ENCODE measurements around the gene SOX14.

Gene SOX14

GRCh38 chr3:137768361-137769321 lies 4.5 kb downstream of the SOX14 start:
- DNase-seq (ENCODE audit: low read depth, low spot score) = no peak

GRCh38 chr3:137769322-137770065 lies 5.4 kb downstream of the SOX14 start:
- no peak for DNase-seq (ENCODE audit: low read depth, low spot score)

GRCh38 chr3:137770066-137770834 lies 6.1 kb downstream of the SOX14 start:
- DNase-seq (ENCODE audit: low read depth, low spot score) = no peak

GRCh38 chr3:137770835-137771399 lies 6.8 kb downstream of the SOX14 start:
- DNase-seq (ENCODE audit: low read depth, low spot score) = no peak

- no peak for DNase-seq (ENCODE audit: low read depth, low spot score)
Observed at GRCh38 chr3:137771401-137772213, 7.5 kb downstream of the SOX14 start.

- no peak for DNase-seq (ENCODE audit: low read depth, low spot score)
Observed at GRCh38 chr3:137772214-137772955, 8.3 kb downstream of the SOX14 start.

GRCh38 chr3:137778941-137779340 lies 14.8 kb downstream of the SOX14 start:
- no peak for DNase-seq (ENCODE audit: low read depth, low spot score)

- no peak for DNase-seq (ENCODE audit: low read depth, low spot score)
Observed at GRCh38 chr3:137787529-137787928, 23.4 kb downstream of the SOX14 start.

- no peak for DNase-seq (ENCODE audit: low read depth, low spot score)
Observed at GRCh38 chr3:137789236-137789635, 25.1 kb downstream of the SOX14 start.

- no peak for DNase-seq (ENCODE audit: low read depth, low spot score)
Observed at GRCh38 chr3:137792626-137793271, 28.6 kb downstream of the SOX14 start.

GRCh38 chr3:137796993-137797392 lies 32.9 kb downstream of the SOX14 start:
- no peak for DNase-seq (ENCODE audit: low read depth, low spot score)

- DNase-seq (ENCODE audit: low read depth, low spot score) = no peak
Observed at GRCh38 chr3:137803215-137803614, 39.1 kb downstream of the SOX14 start.

- no peak for DNase-seq (ENCODE audit: low read depth, low spot score)
Observed at GRCh38 chr3:137807998-137808397, 43.9 kb downstream of the SOX14 start.

- no peak for DNase-seq (ENCODE audit: low read depth, low spot score)
Observed at GRCh38 chr3:137809509-137809908, 45.4 kb downstream of the SOX14 start.

- DNase-seq (ENCODE audit: low read depth, low spot score) = no peak
Observed at GRCh38 chr3:137812023-137812422, 47.9 kb downstream of the SOX14 start.

GRCh38 chr3:137815251-137815650 lies 51.1 kb downstream of the SOX14 start:
- DNase-seq (ENCODE audit: low read depth, low spot score) = no peak

Measured in activated CD4-positive, CD25-positive, alpha-beta regulatory T cell treated with anti-CD3 and anti-CD28 coated beads, Interleukin-2, amount 50 U/mL, for 16 hours (primary cell).